Glomerular visceral epithelial cell (primary cell): ENCODE data around the gene CNST.
"Not testable (repeated sequence)": the region's sequence is repeated elsewhere in the genome, so short reads cannot be mapped to it uniquely, and the experiment has no call there.

Experiments
- DNase-seq: peaks from one replicate; pipeline ENCODE4 v3.0.0-alpha.2; 2016; ENCODE audit errors: extremely low spot score

Gene CNST

DNA sequence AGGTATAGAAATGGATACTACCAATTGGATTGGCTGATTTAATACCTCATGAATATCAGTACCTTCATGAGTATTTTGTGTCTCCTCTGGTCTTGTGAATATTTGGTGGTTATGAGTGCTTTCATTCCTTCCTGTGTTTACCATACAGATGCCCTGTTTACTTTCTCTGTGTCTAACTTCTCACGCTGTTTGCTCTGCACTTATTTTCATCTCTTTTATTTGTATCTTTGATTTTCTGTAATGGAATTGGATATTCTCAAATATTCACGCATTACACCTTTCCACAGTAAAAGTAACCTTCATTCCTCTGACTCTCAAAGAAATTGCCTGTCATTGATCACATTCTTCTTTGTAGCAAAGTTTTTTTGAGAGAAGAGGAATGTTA is 16.8 kb downstream of the CNST start:
- DNase-seq: no peak

DNA sequence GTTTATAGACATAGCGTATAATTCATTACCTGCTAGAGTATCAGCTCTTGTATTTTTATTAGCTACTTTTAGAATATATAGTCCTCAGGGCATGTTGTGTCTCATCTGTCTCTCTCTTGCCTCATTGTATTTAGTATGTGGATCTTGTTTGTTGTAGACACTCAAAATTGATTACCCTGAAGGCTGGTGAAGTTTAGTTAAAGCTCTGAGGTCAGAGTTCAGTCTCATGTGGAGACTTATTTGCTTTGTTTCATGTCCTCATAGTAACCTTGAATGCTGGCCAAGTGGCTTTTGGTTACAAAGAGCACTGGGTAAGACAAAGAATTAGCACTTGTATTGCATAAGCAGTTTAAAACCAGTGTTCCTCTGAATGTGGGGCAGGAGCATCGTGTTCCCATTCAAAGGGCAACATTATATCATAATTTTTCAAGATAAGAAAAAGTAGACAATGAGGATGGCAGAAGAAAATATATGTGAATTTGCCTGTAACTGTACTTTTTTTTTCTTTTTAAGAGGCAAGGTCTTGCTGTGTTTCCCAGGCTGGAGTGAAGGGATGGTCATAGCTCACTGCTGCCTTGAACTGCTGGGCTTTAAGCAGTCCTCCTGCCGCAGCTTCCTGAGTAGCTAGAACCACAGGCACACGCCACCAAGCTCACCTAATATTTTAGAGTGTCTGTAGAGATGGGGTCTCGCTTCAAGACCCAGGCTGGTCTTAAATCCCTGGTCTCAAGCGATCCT is 17.4 kb downstream of the CNST start:
- DNase-seq: no peak

DNA sequence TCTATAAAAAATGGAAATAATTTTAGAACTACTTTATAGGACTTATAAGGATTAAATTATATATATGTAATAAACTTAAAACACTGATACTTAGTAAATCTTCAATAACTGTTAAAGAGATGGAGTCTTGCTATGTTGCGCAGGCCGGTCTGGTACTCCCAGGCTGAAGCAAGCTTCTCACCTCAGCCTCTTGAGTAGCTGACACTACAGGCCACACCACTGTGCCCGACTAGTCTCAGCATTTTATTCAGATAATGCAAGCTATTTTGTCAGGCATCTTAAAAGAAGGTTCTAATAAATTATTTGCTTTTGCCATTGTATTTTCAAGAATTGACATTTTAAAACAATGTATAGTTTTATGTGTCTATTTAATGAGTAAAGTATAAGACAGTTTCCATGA is 20.8 kb downstream of the CNST start:
- DNase-seq: no peak

DNA sequence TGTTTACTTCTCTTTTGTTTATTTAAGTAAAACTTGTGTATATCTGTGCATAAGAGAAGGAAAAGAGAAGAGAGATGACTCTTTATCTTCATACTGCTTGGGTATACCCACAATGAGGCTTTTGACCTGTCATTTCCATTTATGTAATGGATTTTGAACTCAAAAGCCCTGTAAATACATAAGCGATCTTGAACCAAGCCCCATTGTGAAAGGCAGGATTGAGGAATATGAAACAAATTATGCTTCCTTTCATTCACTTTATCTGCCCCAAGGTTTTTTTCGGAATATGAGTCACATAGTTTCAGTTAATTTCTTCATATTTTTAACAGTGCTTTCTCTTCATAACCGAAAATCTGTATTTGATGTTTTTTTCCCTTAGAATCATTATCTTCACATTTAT is 21.4 kb downstream of the CNST start:
- DNase-seq: no peak

DNA sequence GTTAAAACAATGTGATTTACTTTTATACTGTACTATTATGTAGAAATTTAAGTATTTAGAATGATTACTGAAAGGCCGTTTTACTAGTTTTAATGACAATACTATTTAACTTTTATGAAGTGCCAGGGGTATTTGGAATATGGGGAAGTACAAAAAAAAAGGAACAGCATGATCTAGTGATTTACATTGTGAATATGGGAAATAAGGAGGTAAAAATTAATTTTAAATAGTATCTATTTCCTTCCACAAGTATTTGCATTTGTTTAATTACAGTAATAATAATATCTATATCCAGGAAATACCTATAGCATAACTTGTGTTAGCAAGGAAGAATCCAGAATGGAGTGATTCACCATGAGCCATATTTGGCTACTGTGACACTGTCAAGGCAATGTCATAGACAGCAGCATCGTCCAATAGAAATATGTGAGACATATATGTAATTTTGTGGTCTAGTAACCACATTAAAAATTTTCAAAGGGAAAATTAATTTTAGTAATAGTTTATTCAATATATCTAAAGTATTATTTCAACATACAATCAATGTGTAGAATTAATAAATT is 22.0 kb downstream of the CNST start:
- DNase-seq: no peak

DNA sequence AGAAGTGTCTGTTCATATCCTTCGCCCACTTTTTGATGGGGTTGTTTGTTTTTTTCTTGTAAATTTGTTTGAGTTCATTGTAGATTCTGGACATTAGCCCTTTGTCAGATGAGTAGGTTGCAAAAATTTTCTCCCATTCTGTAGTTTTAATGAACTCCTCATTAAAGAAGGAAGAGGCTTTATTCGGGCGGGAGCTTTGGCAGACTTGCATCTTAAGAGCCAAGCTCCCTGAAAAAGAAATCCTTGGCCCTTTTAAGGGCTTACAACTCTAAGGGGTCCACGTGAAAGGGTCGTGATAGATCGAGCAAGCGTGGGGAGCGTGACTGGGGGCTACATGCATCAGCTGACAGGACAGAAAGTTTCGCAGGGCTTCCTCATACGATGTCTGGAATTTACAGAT is 23.7 kb downstream of the CNST start:
- DNase-seq: not testable (repeated sequence)

DNA sequence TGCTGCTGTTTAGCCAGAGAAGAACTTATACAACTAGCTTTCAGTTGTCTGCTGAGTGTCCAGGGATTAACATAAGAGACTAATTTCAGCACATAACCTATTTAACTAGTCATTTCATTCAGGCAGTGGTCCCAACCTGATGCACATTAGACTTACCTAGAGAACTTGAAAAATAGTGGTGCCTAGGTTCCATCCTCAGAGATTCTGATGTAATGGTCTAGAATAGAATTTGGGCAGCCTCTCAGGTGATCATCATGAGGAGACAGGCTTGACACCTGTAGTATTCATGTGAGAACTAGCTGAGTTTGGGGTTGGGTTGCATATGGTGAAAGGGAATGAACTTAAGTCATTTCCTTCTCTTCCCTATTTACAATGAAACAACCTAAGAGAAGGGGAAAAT is 24.8 kb downstream of the CNST start:
- no peak for DNase-seq

DNA sequence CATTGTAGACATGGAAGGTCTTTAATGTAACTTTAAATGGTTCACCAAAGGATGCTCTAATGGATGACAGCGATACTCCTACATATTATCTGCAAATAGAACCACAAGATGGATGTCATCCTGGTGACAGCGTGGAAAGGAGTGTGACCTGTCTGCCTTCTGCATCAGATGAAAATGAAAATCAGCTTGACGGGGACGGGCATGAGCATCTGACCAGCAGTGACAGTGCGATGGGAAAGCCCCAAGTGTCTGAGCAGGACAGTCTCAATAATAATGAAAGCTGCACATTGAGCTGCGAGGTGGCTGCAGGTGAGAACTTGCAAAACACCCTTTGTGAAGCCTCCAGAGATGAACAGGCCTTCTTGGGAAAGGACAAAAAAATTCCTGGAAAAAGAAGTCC is 25.2 kb downstream of the CNST start:
- no peak for DNase-seq

DNA sequence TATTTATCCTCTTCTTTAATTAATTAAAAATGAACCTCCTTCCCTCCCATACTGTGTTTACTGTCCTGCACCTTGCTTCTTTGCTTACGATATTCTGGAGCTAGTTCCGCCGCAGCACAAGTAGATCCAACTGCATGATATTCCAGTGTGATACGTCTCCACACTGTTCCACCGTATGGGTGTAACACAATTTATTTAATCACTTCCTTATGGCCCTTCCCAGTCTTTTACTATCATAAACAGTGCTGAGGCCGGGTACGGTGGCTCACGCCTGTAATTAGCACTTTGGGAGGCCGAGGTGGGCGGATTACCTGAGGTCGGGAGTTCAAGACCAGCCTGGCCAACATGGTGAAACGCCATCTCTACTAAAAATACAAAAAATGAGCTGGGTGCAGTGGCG is 25.7 kb downstream of the CNST start:
- no peak for DNase-seq

DNA sequence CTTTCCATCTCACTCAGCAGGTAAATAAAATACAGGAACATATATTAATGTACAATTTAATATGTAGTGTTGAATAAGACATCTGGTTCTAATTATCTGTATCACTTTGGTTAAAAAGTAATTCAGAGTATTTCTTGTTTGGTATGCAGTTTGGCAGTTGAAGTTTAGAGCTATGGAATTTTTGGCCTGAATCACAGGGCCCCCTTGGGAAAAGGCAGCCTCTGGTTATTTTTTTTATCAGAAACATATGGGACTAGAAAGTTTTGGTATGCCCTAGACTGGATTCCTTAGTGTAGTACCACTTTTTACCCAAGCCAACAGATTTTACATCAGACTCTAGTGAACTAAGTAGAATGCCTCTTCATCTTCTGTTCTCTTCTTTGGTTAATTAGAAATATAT is 26.4 kb downstream of the CNST start:
- DNase-seq: no peak

DNA sequence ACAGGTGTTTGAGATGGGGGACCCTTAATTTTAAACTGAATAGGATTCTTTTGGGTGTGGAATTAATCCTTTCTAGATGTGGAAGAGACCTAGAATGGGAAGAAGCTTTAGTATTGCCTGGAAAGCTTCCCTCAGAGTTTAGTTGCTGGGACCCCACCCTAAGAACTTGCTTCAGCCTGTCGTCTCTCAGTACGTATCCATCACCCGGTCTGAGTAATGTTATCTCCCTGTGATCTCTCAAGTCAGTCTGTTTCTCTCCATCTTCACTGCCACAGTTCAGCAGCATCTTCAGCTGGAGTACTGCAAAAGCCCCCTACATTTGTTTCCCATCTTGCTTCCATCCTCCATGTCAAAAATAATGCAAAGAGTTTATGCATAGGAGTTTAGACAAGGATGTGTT is 28.9 kb downstream of the CNST start:
- no peak for DNase-seq

DNA sequence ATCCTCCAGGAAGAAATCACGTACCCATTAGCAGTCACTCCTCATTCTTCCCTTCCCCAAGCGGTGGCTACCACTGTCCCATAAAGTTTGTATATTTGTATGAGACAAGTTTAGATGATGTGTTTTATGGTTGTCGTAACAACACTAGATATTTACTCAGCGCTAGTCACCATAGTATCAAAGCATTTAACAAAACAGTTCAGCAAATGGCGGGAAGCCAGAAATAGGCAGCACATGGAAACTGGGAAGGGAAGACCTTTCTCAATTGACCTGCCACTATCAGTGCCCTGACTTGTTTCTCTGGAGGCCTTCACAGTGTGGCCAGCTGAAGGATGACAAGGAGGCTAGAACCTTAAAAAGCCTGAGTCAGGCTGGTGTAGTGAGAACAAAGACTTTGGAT is 31.1 kb downstream of the CNST start:
- peak; percentile 14 for DNase-seq

DNA sequence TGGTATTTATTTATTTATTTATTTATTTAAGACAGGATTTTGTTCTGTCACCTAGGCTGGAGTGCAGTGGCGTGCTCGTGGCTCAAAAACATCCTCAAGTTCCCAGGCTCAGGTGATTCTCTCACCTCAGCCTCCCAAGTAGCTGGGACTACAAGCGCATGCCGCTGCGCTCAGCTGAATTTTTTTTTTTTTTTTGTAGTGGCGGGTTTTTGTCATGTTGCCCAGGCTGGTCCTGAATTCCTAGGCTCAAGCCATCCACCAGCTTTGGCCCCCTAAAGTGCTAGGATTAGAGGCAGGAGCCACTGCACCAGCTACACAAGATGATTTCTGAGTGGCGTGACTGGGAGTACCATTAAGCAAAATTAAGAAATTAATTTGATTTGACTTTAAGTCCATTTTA is 31.7 kb downstream of the CNST start:
- DNase-seq: no peak

DNA sequence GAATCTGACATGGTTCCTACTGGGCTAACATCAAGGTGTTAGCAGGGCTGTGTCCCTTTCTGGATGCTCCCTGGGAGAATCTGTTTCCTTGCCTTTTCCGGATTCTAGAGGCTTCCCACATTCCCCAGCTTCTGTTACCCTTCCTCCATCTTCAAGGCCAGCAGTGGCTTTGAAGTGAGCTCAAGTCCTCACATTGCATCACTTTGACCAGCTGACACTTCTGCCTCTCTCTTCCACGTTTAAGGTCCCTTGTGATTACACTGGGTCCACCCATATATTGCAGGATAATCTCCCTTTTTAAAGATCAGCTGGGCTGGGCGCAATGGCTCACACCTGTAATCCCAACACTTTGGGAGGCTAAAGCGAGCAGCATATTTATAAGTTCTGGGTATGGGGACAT is 33.1 kb downstream of the CNST start:
- no peak for DNase-seq

DNA sequence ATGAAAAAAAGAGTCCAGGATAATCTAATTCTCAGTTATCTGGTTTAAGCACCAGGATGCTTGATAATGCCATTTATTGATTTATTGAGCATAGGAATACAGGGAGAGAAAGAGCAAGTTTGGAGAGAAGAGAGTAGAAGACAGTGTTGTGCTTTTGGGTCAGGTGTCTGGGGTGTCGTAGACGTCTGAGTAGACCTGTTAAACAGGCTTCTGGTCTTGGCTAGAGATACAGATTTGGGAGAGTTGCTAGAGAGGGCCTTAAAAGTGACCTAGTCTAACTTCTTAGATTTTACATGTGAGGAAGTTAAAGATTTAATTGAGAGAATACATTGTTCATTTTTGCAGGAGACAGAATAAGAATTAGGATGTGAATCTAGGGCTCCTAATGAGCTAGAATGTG is 34.3 kb downstream of the CNST start:
- DNase-seq: no peak

DNA sequence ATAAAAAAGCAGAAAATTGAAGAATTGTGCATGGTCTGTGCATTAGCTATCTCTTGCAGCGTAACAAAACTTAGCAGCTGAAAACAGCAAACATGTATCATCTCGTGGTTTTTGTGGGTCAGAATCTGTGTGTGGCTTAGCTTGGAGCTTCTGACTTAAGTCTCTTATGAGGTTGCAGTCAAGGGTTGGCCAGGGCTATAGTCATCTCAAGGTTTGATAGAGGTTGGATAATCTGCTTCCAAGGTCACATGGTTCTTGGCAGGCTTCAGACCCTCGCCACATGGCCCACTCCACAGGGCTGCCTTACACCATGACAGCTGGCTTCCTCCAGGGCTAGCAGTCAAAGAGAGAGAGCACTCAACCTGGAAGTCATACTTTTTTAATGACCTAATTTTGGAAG is 35.9 kb downstream of the CNST start:
- no peak for DNase-seq

DNA sequence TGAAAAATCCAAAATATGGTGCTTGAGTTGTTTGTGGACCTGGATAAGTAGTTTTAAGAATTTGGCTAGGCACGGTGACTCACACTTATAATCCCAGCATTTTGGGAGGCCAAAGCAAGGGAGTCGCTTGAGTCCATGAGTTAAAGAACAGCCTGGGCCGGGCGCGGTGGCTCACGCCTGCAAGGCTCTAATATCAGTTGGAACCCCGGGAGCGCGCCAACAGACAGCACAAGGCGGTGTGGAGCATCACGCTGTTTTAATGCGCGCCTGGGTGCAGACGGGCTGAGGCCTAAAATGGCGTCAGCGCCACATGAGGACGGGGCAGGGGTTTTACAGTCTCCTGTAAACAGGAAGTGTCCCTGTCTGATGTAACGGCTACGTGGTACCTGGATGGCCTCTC is 39.0 kb downstream of the CNST start:
- not testable (repeated sequence) for DNase-seq

DNA sequence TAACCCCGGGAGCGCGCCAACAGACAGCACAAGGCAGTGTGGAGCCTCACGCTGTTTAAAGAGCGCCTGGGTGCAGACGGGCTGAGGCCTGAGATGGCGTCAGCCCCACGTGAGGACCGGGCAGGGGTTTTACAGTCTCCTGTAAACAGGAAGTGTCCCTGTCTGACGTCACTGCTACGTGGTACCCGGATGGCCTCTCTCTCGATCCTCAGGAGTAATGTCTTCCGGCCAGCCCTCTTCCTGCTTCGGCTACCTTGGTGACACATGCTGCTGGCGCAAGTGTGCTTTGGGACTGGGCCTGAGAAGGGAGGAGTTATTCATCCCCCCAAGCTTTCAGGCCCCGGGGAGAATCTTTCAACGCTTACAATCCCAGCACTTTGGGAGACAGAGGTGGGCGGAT is 41.2 kb downstream of the CNST start:
- DNase-seq: no peak

DNA sequence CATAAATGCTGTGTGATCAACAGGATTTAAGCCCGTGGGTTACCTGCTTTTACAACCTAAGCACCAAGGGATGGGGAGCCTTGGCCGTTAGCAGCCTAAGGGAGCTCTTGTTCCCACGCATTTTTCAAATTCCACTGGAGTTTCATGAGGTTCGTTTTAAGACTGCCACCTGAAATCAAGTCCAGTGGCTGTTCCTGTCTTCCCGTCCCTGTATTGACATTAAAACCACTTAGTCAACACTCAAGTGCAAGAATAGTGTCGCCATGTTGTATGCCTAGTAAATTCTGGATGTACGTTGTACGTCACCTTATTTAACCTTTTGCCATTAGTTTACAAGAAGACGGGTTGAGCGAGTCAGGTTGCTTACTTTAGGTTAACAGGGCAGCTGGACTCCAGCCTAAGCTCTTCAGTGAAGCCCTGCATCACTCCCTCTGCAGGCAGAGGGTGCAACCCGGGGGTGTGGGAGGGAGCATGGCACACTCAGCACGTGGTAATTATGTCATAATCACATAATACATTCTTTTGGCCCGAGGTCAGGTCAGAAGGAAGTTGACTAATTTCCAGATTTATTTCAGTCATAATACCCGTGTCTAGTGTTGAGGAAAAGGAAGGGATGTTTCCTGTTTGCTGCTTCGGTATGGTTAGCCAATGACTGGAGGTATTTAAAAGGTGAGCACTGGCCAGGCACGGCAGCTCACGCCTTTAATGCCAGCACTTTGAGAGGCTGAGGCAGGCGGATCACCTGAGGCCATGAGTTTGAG is 42.5 kb downstream of the CNST start:
- DNase-seq: peak; percentile 88

DNA sequence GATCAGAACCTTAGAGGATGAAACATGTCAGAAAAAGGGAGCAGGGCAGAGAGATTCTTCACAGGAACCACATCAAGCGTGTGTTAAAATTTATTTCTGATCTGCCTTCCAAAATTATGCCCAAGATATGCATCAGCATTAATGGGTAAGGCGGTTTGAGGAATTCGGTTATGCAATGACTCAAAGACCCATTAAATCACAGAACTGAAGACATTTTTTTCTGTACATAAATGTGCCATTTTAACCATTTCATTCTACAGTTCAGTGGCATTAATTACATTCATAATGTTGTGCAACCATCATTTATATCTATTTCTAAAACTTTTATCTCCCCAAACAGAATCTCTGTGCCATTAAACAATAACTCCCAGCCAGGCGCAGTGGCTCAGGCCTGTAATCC is 43.4 kb downstream of the CNST start:
- DNase-seq: no peak

DNA sequence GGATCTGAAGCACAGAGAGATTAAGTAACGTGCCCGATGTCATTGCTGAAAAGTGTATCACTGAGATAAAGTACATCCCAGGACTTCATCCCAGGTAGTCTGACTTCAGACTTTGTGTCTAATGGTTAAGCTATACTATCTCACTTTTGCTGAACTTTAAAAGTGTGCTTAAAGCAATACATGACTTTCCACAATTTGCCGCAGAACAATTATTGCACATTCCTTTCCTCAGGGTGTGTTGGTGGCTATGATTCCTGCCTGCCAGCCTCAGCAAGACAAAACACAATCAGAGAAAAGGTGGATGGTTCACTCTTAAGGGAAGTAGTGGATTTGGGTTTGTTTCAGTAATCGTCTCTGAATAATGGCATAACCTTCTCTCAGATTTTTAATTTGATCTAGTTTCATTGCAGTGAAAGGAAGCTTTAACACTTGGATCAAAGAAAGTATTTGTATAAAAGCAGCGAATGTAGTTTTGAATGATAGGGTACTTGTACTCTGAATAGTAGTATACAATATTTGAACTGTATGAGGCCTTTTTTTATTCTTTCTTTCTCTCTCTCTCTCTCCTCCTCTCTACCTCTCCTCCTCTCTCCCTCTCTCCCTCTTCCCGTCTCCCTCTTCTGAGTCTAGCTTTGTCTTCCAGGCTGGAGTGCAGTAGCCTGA is 47.0 kb downstream of the CNST start:
- no peak for DNase-seq

DNA sequence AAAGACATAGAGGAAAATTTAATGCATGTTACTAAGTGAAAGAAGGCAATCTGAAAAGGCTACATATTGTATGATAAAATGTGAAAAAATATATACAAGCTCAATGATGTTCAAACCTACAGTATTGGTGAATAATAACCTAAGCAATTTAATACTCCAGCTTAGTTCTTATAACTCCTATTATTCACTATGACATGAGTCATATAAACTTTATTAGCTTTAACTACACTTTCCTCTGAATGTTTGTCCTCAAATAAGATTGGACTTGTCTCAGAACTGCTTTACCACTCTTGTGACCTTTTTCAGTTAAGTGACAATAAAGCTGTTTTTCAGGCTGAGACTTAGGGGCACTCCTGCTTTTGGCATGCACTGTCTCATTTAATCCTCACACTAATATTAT is 50.9 kb downstream of the CNST start:
- DNase-seq: no peak

DNA sequence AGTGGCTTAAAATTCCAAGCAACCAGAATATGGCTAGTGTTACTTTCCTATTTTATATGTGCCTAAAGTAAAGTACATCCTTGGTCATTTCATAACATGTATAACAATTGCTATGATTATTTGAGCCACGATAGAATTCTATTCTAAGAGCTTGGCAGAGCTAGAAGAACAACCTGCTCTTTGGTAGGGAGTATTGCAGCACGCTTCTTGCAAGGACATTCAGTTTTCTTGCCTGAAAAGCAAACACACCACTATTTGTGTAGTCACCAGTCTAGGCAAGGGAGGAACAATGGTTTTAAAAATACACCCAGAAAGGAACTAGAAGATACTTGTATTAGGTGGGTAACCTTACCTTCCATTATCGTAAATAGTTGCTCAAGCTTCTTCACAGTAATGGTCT is 51.5 kb downstream of the CNST start:
- DNase-seq: no peak
